Hematopoietic multipotent progenitor cell treated with erythropoietin and hydrocortisone succinate and interleukin-3 and kit ligand, for 15 days (in vitro differentiated cells): ENCODE data around the gene FBF1.
"Not testable (repeated sequence)": the region's sequence is repeated elsewhere in the genome, so short reads cannot be mapped to it uniquely, and the experiment has no call there.

Experiments
- DNase-seq: peaks from one replicate; pipeline ENCODE4 v3.0.0-alpha.2; 2015; ENCODE audit warnings: low spot score

The FBF1 gene

GRCh38 chr17:75940727-75941441 lies at the start of gene FBF1:
Gene FBF1 (minus strand): TSS chr17:75941042. CDS start chr17:75938149, 2,893 bp downstream.
- peak; percentile 90 for DNase-seq

GRCh38 chr17:75987041-75987440 lies 46.2 kb upstream of the FBF1 start:
- no peak for DNase-seq

- no peak for DNase-seq
Measured at GRCh38 chr17:75985986-75986385, 45.1 kb upstream of the FBF1 start.

- peak; percentile 42 for DNase-seq
Measured at GRCh38 chr17:75983501-75984181, 42.8 kb upstream of the FBF1 start.

GRCh38 chr17:75981019-75981615 lies 40.3 kb upstream of the FBF1 start:
- no peak for DNase-seq

GRCh38 chr17:75980188-75981018 lies 39.6 kb upstream of the FBF1 start:
- DNase-seq, result no peak

- no peak for DNase-seq
Measured at GRCh38 chr17:75979705-75980187, 38.9 kb upstream of the FBF1 start.

- peak; percentile 88 for DNase-seq
Measured at GRCh38 chr17:75978938-75979704, 38.3 kb upstream of the FBF1 start, which contains the start of the genes ACOX1 and TEN1. Gene ACOX1 (minus strand): TSS chr17:75979166. CDS start chr17:75979073, 93 bp downstream. Gene TEN1 (plus strand): TSS chr17:75979240. CDS start chr17:75986193, 6,953 bp downstream.

- peak; percentile 48 for DNase-seq
Measured at GRCh38 chr17:75976175-75976848, 35.5 kb upstream of the FBF1 start.

GRCh38 chr17:75975757-75976174 lies 34.9 kb upstream of the FBF1 start:
- DNase-seq, result no peak

- DNase-seq, result not testable (repeated sequence)
Measured at GRCh38 chr17:75975187-75975586, 34.3 kb upstream of the FBF1 start.

GRCh38 chr17:75970626-75971025 lies 29.8 kb upstream of the FBF1 start:
- DNase-seq, result no peak

- no peak for DNase-seq
Measured at GRCh38 chr17:75970011-75970523, 29.2 kb upstream of the FBF1 start.

GRCh38 chr17:75969044-75969443 lies 28.2 kb upstream of the FBF1 start:
- DNase-seq, result not testable (repeated sequence)

GRCh38 chr17:75965468-75965867 lies 24.6 kb upstream of the FBF1 start:
- no peak for DNase-seq

GRCh38 chr17:75959839-75960511 lies 19.1 kb upstream of the FBF1 start:
- no peak for DNase-seq

- no peak for DNase-seq
Measured at GRCh38 chr17:75959051-75959838, 18.4 kb upstream of the FBF1 start.

GRCh38 chr17:75950855-75951554 lies 10.2 kb upstream of the FBF1 start:
- DNase-seq, result peak; percentile 56
